ENCODE data around the gene ARPIN.

- TF ChIP-seq, protein P1, sequence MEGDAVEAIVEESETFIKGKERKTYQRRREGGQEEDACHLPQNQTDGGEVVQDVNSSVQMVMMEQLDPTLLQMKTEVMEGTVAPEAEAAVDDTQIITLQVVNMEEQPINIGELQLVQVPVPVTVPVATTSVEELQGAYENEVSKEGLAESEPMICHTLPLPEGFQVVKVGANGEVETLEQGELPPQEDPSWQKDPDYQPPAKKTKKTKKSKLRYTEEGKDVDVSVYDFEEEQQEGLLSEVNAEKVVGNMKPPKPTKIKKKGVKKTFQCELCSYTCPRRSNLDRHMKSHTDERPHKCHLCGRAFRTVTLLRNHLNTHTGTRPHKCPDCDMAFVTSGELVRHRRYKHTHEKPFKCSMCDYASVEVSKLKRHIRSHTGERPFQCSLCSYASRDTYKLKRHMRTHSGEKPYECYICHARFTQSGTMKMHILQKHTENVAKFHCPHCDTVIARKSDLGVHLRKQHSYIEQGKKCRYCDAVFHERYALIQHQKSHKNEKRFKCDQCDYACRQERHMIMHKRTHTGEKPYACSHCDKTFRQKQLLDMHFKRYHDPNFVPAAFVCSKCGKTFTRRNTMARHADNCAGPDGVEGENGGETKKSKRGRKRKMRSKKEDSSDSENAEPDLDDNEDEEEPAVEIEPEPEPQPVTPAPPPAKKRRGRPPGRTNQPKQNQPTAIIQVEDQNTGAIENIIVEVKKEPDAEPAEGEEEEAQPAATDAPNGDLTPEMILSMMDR (IDR thresholded peaks at IDR 0.05), result no peak
- TF ChIP-seq ZFX (IDR thresholded peaks at IDR 0.05; ENCODE audit: borderline replicate concordance), result no peak
Measured at GRCh38 chr15:89936786-89937265, 24.1 kb upstream of the ARPIN start.
